ENCODE data around the gene KLHDC1. TPM values are rescaled to one million over a fixed set of nuclear protein-coding genes. Genes with fewer than 3 reads are reported as not detected.
A peak's percentile ranks its signal among the peaks of the same experiment; 100 is the strongest.
"Not testable (repeated sequence)": the region's sequence is repeated elsewhere in the genome, so short reads cannot be mapped to it uniquely, and the experiment has no call there.

The KLHDC1 gene
- total RNA-seq, 3 donors from 2014 or later, result 7.8 to 13.5 (median 11.8) TPM

DNA sequence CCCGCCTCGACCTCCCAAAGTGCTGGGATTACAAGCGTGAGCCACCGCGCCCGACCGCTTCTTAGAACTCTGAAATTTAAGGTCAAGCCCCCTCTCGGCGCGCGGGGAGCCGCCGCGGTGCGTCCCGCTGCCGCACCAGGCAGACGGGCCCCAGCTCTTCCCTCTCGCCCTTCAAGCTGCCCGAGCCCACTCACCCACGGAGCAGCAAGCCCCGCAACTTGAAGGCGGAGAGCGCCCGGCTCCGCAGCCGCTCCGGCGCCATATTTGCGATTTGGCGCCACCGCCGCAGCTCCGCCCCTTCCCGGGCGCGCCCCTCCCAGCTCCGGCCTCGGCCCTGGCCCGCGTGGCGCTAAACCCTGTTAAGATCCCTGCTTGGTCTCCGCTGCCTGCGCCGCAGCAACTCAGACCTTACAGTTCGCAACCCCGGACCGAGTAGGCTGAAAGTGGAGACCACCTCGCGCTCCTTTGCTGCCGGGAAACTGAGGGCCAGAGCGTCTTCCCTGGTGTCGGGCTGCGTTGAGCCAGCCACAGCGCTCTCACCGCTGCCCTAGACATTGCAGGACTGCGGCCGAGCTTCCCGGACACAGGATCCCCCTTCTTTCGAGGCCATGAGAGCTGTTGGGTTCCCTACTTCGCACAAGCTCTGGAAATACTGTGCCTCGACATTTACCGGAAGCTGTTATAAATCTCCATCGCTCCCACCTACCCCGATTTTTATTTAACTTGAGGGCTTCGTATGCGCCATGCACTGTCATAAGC, 4.8 kb upstream of the KLHDC1 start, which contains the start of gene POLE2:
TSS of gene POLE2 (minus strand) at position 273 of the 759 bp plus-strand sequence. CDS start at position 262, 11 bp downstream.
- peak within 1 kb of the TSS; percentile 68 to 95 (median 72) for H3K4me3 ChIP-seq
- TF ChIP-seq POLR2A (IDR thresholded peaks at IDR 0.05) (no peak), POLR2AphosphoS5 (IDR thresholded peaks at IDR 0.05) (peak in 2 of 3 donors; percentile 43 to 53), CTCF (IDR thresholded peaks at IDR 0.05) (no peak)
- H3K27ac ChIP-seq, result peak within 1 kb of the TSS; percentile 82 to 90
- H3K36me3 ChIP-seq, result no peaks in the 10 kb centered on the region
- no peaks in the 10 kb centered on the region for H3K9me3 ChIP-seq
- intact Hi-C loops (cut with DNase I; ENCODE audit: low total_unique reads), result no loop called here
- peak; percentile 33 to 66 for DNase-seq (ENCODE audit: low spot score in 2 of 2)
- H3K27me3 ChIP-seq, result no peaks in the 10 kb centered on the region
- no peaks in the 10 kb centered on the region for H3K4me1 ChIP-seq

GRCh38 chr14:49688701-49689030, 4.3 kb upstream of the KLHDC1 start:
- intact Hi-C loops (cut with DNase I; ENCODE audit: low total_unique reads), result no loop called here
- peak overlapping the region; percentile 82 to 90 for H3K27ac ChIP-seq
- no peaks in the 10 kb centered on the region for H3K9me3 ChIP-seq
- H3K36me3 ChIP-seq, result no peaks in the 10 kb centered on the region
- no peaks in the 10 kb centered on the region for H3K4me1 ChIP-seq
- peak overlapping the region in 2 of 3 donors; percentile 72 to 95 for H3K4me3 ChIP-seq
- TF ChIP-seq POLR2AphosphoS5 (IDR thresholded peaks at IDR 0.05) (no peak), CTCF (IDR thresholded peaks at IDR 0.05) (no peak), POLR2A (IDR thresholded peaks at IDR 0.05) (no peak)
- H3K27me3 ChIP-seq, result no peaks in the 10 kb centered on the region
- DNase-seq (ENCODE audit: low spot score in 2 of 2), result no peak

GRCh38 chr14:49691031-49691430, 1.9 kb upstream of the KLHDC1 start:
- Histone ChIP-seq H3K27me3 (no peaks in the 10 kb centered on the region), H3K27ac (no peak overlapping the region), H3K9me3 (no peaks in the 10 kb centered on the region), H3K4me3 (no peak overlapping the region), H3K4me1 (no peaks in the 10 kb centered on the region), H3K36me3 (no peaks in the 10 kb centered on the region)
- TF ChIP-seq POLR2A (IDR thresholded peaks at IDR 0.05), result no peak
- no peak for TF ChIP-seq POLR2AphosphoS5 (IDR thresholded peaks at IDR 0.05)
- TF ChIP-seq CTCF (IDR thresholded peaks at IDR 0.05), result no peak
- no peak for DNase-seq (ENCODE audit: low spot score in 2 of 2)
- intact Hi-C loops (cut with DNase I; ENCODE audit: low total_unique reads), result no loop called here

DNA sequence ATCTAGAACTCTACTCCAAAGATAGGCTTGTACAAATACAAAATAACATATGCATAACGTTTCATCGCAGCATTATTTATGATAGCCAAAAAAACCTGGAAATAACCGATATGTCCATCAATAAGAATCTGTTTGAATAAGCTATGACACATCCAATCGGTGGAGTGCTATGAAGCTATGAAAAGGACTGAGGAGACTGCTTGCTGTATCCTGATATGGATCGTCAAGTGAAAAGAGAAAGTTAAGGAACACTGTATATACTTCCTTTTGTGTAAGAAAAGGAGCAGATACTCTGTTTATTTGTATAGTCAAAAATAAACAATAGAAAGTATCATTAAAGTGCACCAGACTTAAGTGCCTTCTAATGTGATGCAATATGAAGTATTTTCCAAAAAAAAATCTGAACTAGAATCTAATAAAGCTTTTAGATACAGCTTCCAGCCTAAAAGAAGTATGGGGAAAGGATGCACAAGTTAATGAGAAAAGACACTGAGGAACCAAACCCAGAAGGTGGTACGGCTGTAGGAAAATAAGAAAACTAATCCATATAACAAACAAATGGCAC, 645 bp upstream of the KLHDC1 start:
- DNase-seq (ENCODE audit: low spot score in 2 of 2), result no peak
- peak overlapping the region; percentile 68 to 86 (median 76) for H3K4me3 ChIP-seq
- H3K36me3 ChIP-seq, result no peaks in the 10 kb centered on the region
- no peak for TF ChIP-seq POLR2AphosphoS5 (IDR thresholded peaks at IDR 0.05)
- no peak for TF ChIP-seq POLR2A (IDR thresholded peaks at IDR 0.05)
- no peak for TF ChIP-seq CTCF (IDR thresholded peaks at IDR 0.05)
- no peaks in the 10 kb centered on the region for H3K27me3 ChIP-seq
- intact Hi-C loops (cut with DNase I; ENCODE audit: low total_unique reads), result no loop called here
- H3K27ac ChIP-seq, result peak overlapping the region; percentile 96 to 97
- H3K4me1 ChIP-seq, result no peaks in the 10 kb centered on the region
- no peaks in the 10 kb centered on the region for H3K9me3 ChIP-seq

DNA sequence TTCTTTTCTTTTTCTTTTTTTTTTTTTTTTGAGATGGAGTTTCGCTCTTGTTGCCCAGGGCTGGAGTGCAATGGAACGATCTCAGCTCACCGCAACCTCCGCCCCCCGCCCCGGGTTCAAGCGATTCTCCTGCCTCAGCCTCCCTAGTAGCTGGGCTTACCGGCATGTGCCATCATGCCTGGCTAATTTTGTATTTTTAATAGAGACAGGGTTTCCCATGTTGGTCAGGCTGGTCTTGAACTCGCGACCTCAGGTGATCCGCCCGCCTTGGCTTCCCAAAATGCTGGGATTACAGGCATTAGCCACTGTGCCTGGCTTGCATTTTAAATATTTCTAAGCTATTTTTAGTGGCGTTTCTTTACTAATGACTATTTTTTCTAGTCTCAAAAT, 810 bp downstream of the KLHDC1 start:
- H3K9me3 ChIP-seq; DNase-seq (ENCODE audit: low spot score in 2 of 2); H3K27ac ChIP-seq; H3K4me1 ChIP-seq; intact Hi-C loops (cut with DNase I; ENCODE audit: low total_unique reads); H3K27me3 ChIP-seq; H3K36me3 ChIP-seq: not testable (repeated sequence)
- peak overlapping the region; percentile 68 to 86 (median 76) for H3K4me3 ChIP-seq
